ENCODE results near the gene BRINP1.

GRCh38 chr9:119366909-119367682, 2.1 kb downstream of the BRINP1 start:
- TF ChIP-seq CTCF (IDR thresholded peaks at IDR 0.05): no peak
- TF ChIP-seq POLR2A (IDR thresholded peaks at IDR 0.05): no peak
- no peak for TF ChIP-seq EP300 (IDR thresholded peaks at IDR 0.05; ENCODE audit: low read depth)
- no peak for TF ChIP-seq POLR2AphosphoS5 (IDR thresholded peaks at IDR 0.05)
